Vein endothelial cell (primary cell): ENCODE measurements around the gene RESP18. TPM values are rescaled to one million over a fixed set of nuclear protein-coding genes. Genes with fewer than 3 reads are reported as not detected.

Experiments
- small RNA-seq: library from RNA; depleted of rRNA; stranded (forward); fragments of <200 nt; gene quantifications from one replicate; pipeline ENCODE3, GENCODE V24; 2012
- total RNA-seq: library from RNA; depleted of rRNA; stranded (reverse); fragments of >200 nt; gene quantifications from 2 replicates; pipeline ENCODE4 v1.2.3, GENCODE V29; 2012

RESP18 gene
- total RNA-seq = not detected in 2 replicates

GRCh38 chr2:219332542-219332941, at the start of gene RESP18:
TSS of gene RESP18 (minus strand) at chr2:219332744.

GRCh38 chr2:219309278-219309677, 23.3 kb downstream of the RESP18 start, which contains the start of gene PTPRN:
TSS of gene PTPRN (minus strand) at chr2:219309401. CDS start at chr2:219309332, 69 bp downstream.

GRCh38 chr2:219279151-219279915, 53.2 kb downstream of the RESP18 start, which contains the start of gene DNAJB2:
TSS of gene DNAJB2 (plus strand) at chr2:219279366. CDS start at chr2:219279834, 468 bp downstream.

Small RNA genes lying within 50 kb of the gene (small RNA-seq; reads per million reads assigned to genes)
- gene AC053503.3 = not detected
- not detected for gene MIR153-1

Other genes starting within 250 kb of the RESP18 start
- 19.3 and 23.3 TPM in 2 replicates for gene NHEJ1, start 171.9 kb downstream of the RESP18 start, total RNA-seq
- 2.3 and 2.6 TPM in 2 replicates for gene SLC23A3, start 162.7 kb downstream of the RESP18 start, total RNA-seq
- gene CNPPD1, start 155.8 kb downstream of the RESP18 start, total RNA-seq = 25.2 TPM in 2 replicates
- gene RETREG2, start 154.5 kb downstream of the RESP18 start, total RNA-seq = 55.8 and 64.0 TPM in 2 replicates
- 20.3 and 22.2 TPM in 2 replicates for gene ZFAND2B, start 126.0 kb downstream of the RESP18 start, total RNA-seq
- gene ABCB6, start 113.8 kb downstream of the RESP18 start, total RNA-seq = 15.7 and 18.9 TPM in 2 replicates
- 66.6 and 70.7 TPM in 2 replicates for gene ATG9A, start 103.1 kb downstream of the RESP18 start, total RNA-seq
- gene ANKZF1, start 102.9 kb downstream of the RESP18 start, total RNA-seq = 18.5 and 22.5 TPM in 2 replicates
- 5.7 and 6.9 TPM in 2 replicates for gene GLB1L, start 87.3 kb downstream of the RESP18 start, total RNA-seq
- gene STK16, start 87.3 kb downstream of the RESP18 start, total RNA-seq = 21.9 and 31.5 TPM in 2 replicates
- not detected in 2 replicates for gene TUBA4B, start 79.5 kb downstream of the RESP18 start, total RNA-seq
- 24.8 and 25.0 TPM in 2 replicates for gene TUBA4A, start 78.8 kb downstream of the RESP18 start, total RNA-seq
- 19.6 and 24.5 TPM in 2 replicates for gene DNAJB2, start 53.4 kb downstream of the RESP18 start, total RNA-seq
- not detected in 2 replicates for gene PTPRN, start 23.3 kb downstream of the RESP18 start, total RNA-seq
- gene DNPEP, start 55.2 kb upstream of the RESP18 start, total RNA-seq = 57.2 and 60.8 TPM in 2 replicates
- under 0.01 TPM in 1 of 2 replicates, not detected in the other for gene DES, start 85.6 kb upstream of the RESP18 start, total RNA-seq
- gene SPEG, start 102.1 kb upstream of the RESP18 start, total RNA-seq = under 0.01 and 1.4 TPM in 2 replicates
- 33.9 and 40.2 TPM in 2 replicates for gene GMPPA, start 166.1 kb upstream of the RESP18 start, total RNA-seq
- gene ASIC4, start 181.7 kb upstream of the RESP18 start, total RNA-seq = not detected in 2 replicates
- 1.9 and 2.0 TPM in 2 replicates for gene CHPF, start 211.1 kb upstream of the RESP18 start, total RNA-seq
- gene TMEM198, start 211.3 kb upstream of the RESP18 start, total RNA-seq = not detected in 2 replicates
- gene OBSL1, start 238.8 kb upstream of the RESP18 start, total RNA-seq = 18.5 and 22.5 TPM in 2 replicates
- not detected in 2 replicates for gene INHA, start 239.6 kb upstream of the RESP18 start, total RNA-seq